ENCODE measurements around the gene WDR88.

GRCh38 chr19:33194532-33194885 lies 62.6 kb downstream of the WDR88 start:
- TF ChIP-seq CTCF (IDR thresholded peaks at IDR 0.05) (no peak), POLR2AphosphoS5 (IDR thresholded peaks at IDR 0.05) (no peak), POLR2A (IDR thresholded peaks at IDR 0.05) (no peak)

Data from transverse colon (tissue), 4 donors.